Glutamatergic neuron (in vitro differentiated cells): ENCODE results near the gene AGPS. TPM values are rescaled to one million over a fixed set of nuclear protein-coding genes. Genes with fewer than 3 reads are reported as not detected.

ENCODE experiments used
- DNase-seq: peaks from one replicate; pipeline ENCODE4 v3.0.0; 2022
- H3K27ac Mint-ChIP-seq: one replicate; pipeline ENCODE4 v1.8.0; 2020; ENCODE audit warnings: mild to moderate bottlenecking, mixed read lengths, inconsistent platforms; ENCODE audit not compliant: unreplicated experiment
- H3K27me3 Mint-ChIP-seq: one replicate; pipeline ENCODE4 v1.8.0; 2020; ENCODE audit warnings: mild to moderate bottlenecking, moderate library complexity, mixed read lengths, inconsistent platforms; ENCODE audit not compliant: unreplicated experiment
- H3K36me3 Mint-ChIP-seq: one replicate; pipeline ENCODE4 v1.8.0; 2020; ENCODE audit warnings: mild to moderate bottlenecking, mixed read lengths, inconsistent platforms; ENCODE audit not compliant: unreplicated experiment
- H3K4me1 Mint-ChIP-seq: one replicate; pipeline ENCODE4 v1.8.0; 2020; ENCODE audit warnings: mild to moderate bottlenecking, low read depth, mixed read lengths, inconsistent platforms; ENCODE audit not compliant: unreplicated experiment
- H3K4me3 Mint-ChIP-seq: one replicate; pipeline ENCODE4 v1.8.0; 2020; ENCODE audit warnings: mild to moderate bottlenecking, mixed read lengths, inconsistent platforms; ENCODE audit not compliant: unreplicated experiment
- H3K9me3 Mint-ChIP-seq: one replicate; pipeline ENCODE4 v1.8.0; 2020; ENCODE audit warnings: mild to moderate bottlenecking, moderate library complexity, mixed read lengths, inconsistent platforms; ENCODE audit not compliant: unreplicated experiment
- CTCF ChIP-seq: fragments of 200-600 bp; sonication (generic); IDR thresholded peaks from one replicate; pipeline ENCODE4 v1.5.0; 2021; ENCODE audit not compliant: partially characterized antibody, unreplicated experiment
- total RNA-seq: library from RNA; stranded (reverse); fragmentation: NEBNext Ultra II Directional; extraction: Animal tissue kit (Norgen Biotek cat#: 25700); gene quantifications from one replicate; pipeline ENCODE4 v1.2.1, GENCODE V29; 2021; ENCODE audit not compliant: unreplicated experiment

AGPS gene
- total RNA-seq, 1 donor from 2014 or later, result 50.8 TPM

- H3K27ac Mint-ChIP-seq, result no peak overlapping the region
- H3K36me3 Mint-ChIP-seq, result no peaks in the 10 kb centered on the region
These were observed 7.9 kb downstream of the AGPS start for GRCh38 chr2:177400337-177400923.

GRCh38 chr2:177402096-177402495, 9.5 kb downstream of the AGPS start:
- Mint-ChIP-seq H3K27me3 (no peaks in the 10 kb centered on the region), H3K4me3 (no peak overlapping the region), H3K4me1 (peaks cover 19% of the 10 kb centered on the region), H3K27ac (no peak overlapping the region), H3K9me3 (peaks cover 3% of the 10 kb centered on the region), H3K36me3 (no peaks in the 10 kb centered on the region)
- no peak for DNase-seq
- no peak for TF ChIP-seq CTCF

More at GRCh38 chr2:177400337-177400923, 7.9 kb downstream of the AGPS start:
- peaks cover 16% of the 10 kb centered on the region for H3K4me1 Mint-ChIP-seq
- no peak for DNase-seq
- peaks cover 3% of the 10 kb centered on the region for H3K9me3 Mint-ChIP-seq
- H3K4me3 Mint-ChIP-seq, result no peak overlapping the region
- no peaks in the 10 kb centered on the region for H3K27me3 Mint-ChIP-seq
- TF ChIP-seq CTCF, result no peak

GRCh38 chr2:177403838-177404237, 11.3 kb downstream of the AGPS start:
- Mint-ChIP-seq H3K4me1 (peaks cover 10% of the 10 kb centered on the region), H3K27ac (no peak overlapping the region), H3K27me3 (no peaks in the 10 kb centered on the region), H3K9me3 (no peaks in the 10 kb centered on the region), H3K4me3 (no peak overlapping the region), H3K36me3 (no peaks in the 10 kb centered on the region)
- DNase-seq, result no peak
- no peak for TF ChIP-seq CTCF

GRCh38 chr2:177404243-177404642, 11.7 kb downstream of the AGPS start:
- DNase-seq, result no peak
- no peak for TF ChIP-seq CTCF
- H3K9me3 Mint-ChIP-seq, result no peaks in the 10 kb centered on the region
- no peaks in the 10 kb centered on the region for H3K27me3 Mint-ChIP-seq
- H3K36me3 Mint-ChIP-seq, result peaks cover under 1% of the 10 kb centered on the region
- H3K27ac Mint-ChIP-seq, result no peak overlapping the region
- H3K4me1 Mint-ChIP-seq, result peaks cover 10% of the 10 kb centered on the region
- H3K4me3 Mint-ChIP-seq, result no peak overlapping the region

- H3K27me3 Mint-ChIP-seq, result no peaks in the 10 kb centered on the region
- H3K27ac Mint-ChIP-seq, result no peak overlapping the region
- H3K4me1 Mint-ChIP-seq, result peaks cover 10% of the 10 kb centered on the region
- TF ChIP-seq CTCF, result no peak
- peaks cover 5% of the 10 kb centered on the region for H3K36me3 Mint-ChIP-seq
- H3K4me3 Mint-ChIP-seq, result no peak overlapping the region
- no peak for DNase-seq
- H3K9me3 Mint-ChIP-seq, result no peaks in the 10 kb centered on the region
These were observed 12.6 kb downstream of the AGPS start for GRCh38 chr2:177405029-177405692.
